PC-9 (cell line): Measurements from ENCODE around the gene ABAT. TPM values are rescaled to one million over a fixed set of nuclear protein-coding genes. Genes with fewer than 3 reads are reported as not detected.

Experiments used
- BruUV-seq: library from RNA; stranded (reverse); fragments of 400-500 nt; replicated peaks from 2 replicates; lab custom pipeline; 2021; lab: Mats Ljungman, UMichigan
- CTCF ChIA-PET: fragments of 300-600 bp; sonication (Branson Sonifier 250); formaldehyde crosslinking; loops from one replicate; lab custom pipeline; 2022; ENCODE audit warnings: antibody characterized with exemption; lab: Charles Lee
- POLR2A ChIA-PET: fragments of 300-600 bp; sonication (Branson Sonifier 250); formaldehyde crosslinking; loops from one replicate; lab custom pipeline; 2022; ENCODE audit warnings: antibody characterized with exemption; ENCODE audit not compliant: unreplicated experiment; lab: Charles Lee
- DNase-seq, 2 experiments: peaks; one replicate each; pipeline versions ENCODE4 v3.0.0 to v3.0.0-alpha.2; 2015 to 2022; ENCODE audit warnings: mixed read lengths in 1 of 2
- H2AFZ ChIP-seq: fragments of 200-600 bp; sonication (generic); 2 replicates; pipeline ENCODE4 v1.8.1; 2017; ENCODE audit warnings: antibody characterized with exemption
- H3F3A ChIP-seq: fragments of 200-600 bp; sonication (generic); 2 replicates; pipeline ENCODE4 v1.8.1; 2017; ENCODE audit warnings: antibody characterized with exemption, mild to moderate bottlenecking, low read depth; ENCODE audit not compliant: insufficient read depth
- H3K27ac ChIP-seq: fragments of 200-600 bp; sonication (generic); 2 replicates; pipeline ENCODE4 v1.6.1; 2016; ENCODE audit warnings: mixed run types
- H3K27me3 ChIP-seq: fragments of 200-600 bp; sonication (generic); 2 replicates; pipeline ENCODE4 v1.6.1; 2016; ENCODE audit warnings: low read depth, mixed run types; ENCODE audit not compliant: insufficient read depth
- H3K36me3 ChIP-seq: fragments of 200-600 bp; sonication (generic); 2 replicates; pipeline ENCODE4 v1.6.1; 2016; ENCODE audit warnings: low read depth, mixed run types
- H3K4me1 ChIP-seq: fragments of 200-600 bp; sonication (generic); replicated peaks from 2 replicates; pipeline ENCODE4 v1.6.1; 2016; ENCODE audit warnings: mixed run types; ENCODE audit not compliant: insufficient read depth
- H3K4me2 ChIP-seq: fragments of 200-600 bp; sonication (generic); 2 replicates; pipeline ENCODE4 v1.6.1; 2017; ENCODE audit warnings: mixed run types
- H3K4me3 ChIP-seq: fragments of 200-600 bp; sonication (generic); 2 replicates; pipeline ENCODE4 v1.6.1; 2016; ENCODE audit warnings: mixed run types
- H3K79me2 ChIP-seq: fragments of 200-600 bp; sonication (generic); 2 replicates; pipeline ENCODE4 v1.6.1; 2017; ENCODE audit warnings: low read depth, mixed run types
- H3K9me2 ChIP-seq: fragments of 200-600 bp; sonication (generic); 2 replicates; pipeline ENCODE4 v1.8.1; 2017; ENCODE audit warnings: mild to moderate bottlenecking; ENCODE audit not compliant: insufficient read depth
- H3K9me3 ChIP-seq: fragments of 200-600 bp; sonication (generic); 2 replicates; pipeline ENCODE4 v1.8.1; 2016; ENCODE audit warnings: low read depth; ENCODE audit not compliant: insufficient read depth
- H4K20me1 ChIP-seq: fragments of 200-600 bp; sonication (generic); 2 replicates; pipeline ENCODE4 v1.8.1; 2017; ENCODE audit not compliant: insufficient read depth
- EZH2 ChIP-seq: fragments of 200-600 bp; sonication (generic); IDR thresholded peaks from 2 replicates; pipeline ENCODE4 v1.8.0; 2017; ENCODE audit warnings: antibody characterized with exemption, low read depth
- intact Hi-C: fragments of 100-400 bp; cut with micrococcal nuclease; formaldehyde crosslinking; loops from one replicate; pipeline ENCODE4 v1.10.0; 2022; ENCODE audit not compliant: unreplicated experiment
- total RNA-seq: library from RNA; stranded (reverse); gene quantifications from 2 replicates; pipeline ENCODE4 v1.2.3, GENCODE V29; 2021
- TF ChIP-seq, protein P1 (sequence below): fragments of 200-600 bp; sonication (generic); conservative IDR thresholded peaks from 2 replicates; pipeline ENCODE4 v1.6.1; 2017; ENCODE audit warnings: mixed run types, antibody characterized with exemption, mild to moderate bottlenecking, moderate library complexity

ABAT gene
- total RNA-seq, 1 experiment from 2014 or later, result 12.9 TPM

DNA sequence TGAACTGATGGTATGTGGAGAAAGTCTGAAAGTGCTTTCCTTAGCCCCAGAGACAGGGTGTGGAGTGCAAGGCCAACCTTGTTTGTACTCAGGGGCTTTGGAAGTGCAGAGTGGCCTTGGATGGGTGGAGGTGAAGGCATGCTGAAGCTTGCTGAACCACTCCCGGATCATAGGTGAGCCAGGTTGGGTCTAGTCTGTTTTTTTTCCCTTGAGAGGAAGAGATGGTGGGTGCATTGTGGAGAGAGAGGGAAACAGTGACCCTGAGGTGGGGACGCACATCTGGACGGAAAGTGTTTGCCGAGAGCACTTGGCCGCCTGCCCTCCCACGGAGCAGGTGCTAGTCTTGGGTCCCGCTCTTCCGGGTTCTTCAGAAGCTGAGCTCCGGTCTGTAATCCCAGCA, 12.5 kb downstream of the ABAT start:
- Histone ChIP-seq H3F3A (0 out of 2 replicates have a peak, but pooled peaks cover 3% of the 10 kb centered on the region), H3K4me1 (0 out of 2 replicates have a peak, but pooled peaks cover 3% of the 10 kb centered on the region), H3K27me3 (no peaks in the 10 kb centered on the region), H3K36me3 (no peaks in the 10 kb centered on the region), H3K27ac (no peak overlapping the region), H3K79me2 (no peaks in the 10 kb centered on the region), H3K4me3 (no peak overlapping the region), H3K9me2 (no peaks in the 10 kb centered on the region), H3K9me3 (0 out of 2 replicates have a peak, but pooled peaks cover 11% of the 10 kb centered on the region), H3K4me2 (no peak overlapping the region), H2AFZ (no peak overlapping the region), H4K20me1 (no peaks in the 10 kb centered on the region)
- BruUV-seq, result no TSS peak
- ChIA-PET POLR2A (no interaction called here), CTCF (no interaction called here)
- TF ChIP-seq, protein P1, sequence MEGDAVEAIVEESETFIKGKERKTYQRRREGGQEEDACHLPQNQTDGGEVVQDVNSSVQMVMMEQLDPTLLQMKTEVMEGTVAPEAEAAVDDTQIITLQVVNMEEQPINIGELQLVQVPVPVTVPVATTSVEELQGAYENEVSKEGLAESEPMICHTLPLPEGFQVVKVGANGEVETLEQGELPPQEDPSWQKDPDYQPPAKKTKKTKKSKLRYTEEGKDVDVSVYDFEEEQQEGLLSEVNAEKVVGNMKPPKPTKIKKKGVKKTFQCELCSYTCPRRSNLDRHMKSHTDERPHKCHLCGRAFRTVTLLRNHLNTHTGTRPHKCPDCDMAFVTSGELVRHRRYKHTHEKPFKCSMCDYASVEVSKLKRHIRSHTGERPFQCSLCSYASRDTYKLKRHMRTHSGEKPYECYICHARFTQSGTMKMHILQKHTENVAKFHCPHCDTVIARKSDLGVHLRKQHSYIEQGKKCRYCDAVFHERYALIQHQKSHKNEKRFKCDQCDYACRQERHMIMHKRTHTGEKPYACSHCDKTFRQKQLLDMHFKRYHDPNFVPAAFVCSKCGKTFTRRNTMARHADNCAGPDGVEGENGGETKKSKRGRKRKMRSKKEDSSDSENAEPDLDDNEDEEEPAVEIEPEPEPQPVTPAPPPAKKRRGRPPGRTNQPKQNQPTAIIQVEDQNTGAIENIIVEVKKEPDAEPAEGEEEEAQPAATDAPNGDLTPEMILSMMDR, result no peak
- TF ChIP-seq EZH2, result no peak
- intact Hi-C loops, result loop anchor here (2.0 kb wide), 1 partner anchor 36 kb away; no protein-coding TSS in a partner anchor
- no peak for DNase-seq

- 0 out of 2 replicates have a peak, but pooled peaks cover 3% of the 10 kb centered on the region for H3F3A ChIP-seq
- POLR2A ChIA-PET, result no interaction called here
- H3K36me3 ChIP-seq, result no peaks in the 10 kb centered on the region
- TF ChIP-seq EZH2, result no peak
- TF ChIP-seq, protein P1, result no peak
- CTCF ChIA-PET, result no interaction called here
- no peaks in the 10 kb centered on the region for H3K79me2 ChIP-seq
- intact Hi-C loops, result no loop called here
- H4K20me1 ChIP-seq, result no peaks in the 10 kb centered on the region
- 0 out of 2 replicates have a peak, but pooled peaks cover 11% of the 10 kb centered on the region for H3K9me3 ChIP-seq
- no TSS peak for BruUV-seq
- no peak for DNase-seq
- no peaks in the 10 kb centered on the region for H3K9me2 ChIP-seq
- H3K4me3 ChIP-seq, result no peak overlapping the region
- H2AFZ ChIP-seq, result no peak overlapping the region
- 0 out of 2 replicates have a peak, but pooled peaks cover 3% of the 10 kb centered on the region for H3K4me1 ChIP-seq
- no peaks in the 10 kb centered on the region for H3K27me3 ChIP-seq
- H3K4me2 ChIP-seq, result no peak overlapping the region
- H3K27ac ChIP-seq, result no peak overlapping the region
Observed at GRCh38 chr16:8689686-8690085, 15.3 kb downstream of the ABAT start.

- H3K9me3 ChIP-seq, result 0 out of 2 replicates have a peak, but pooled peaks cover 11% of the 10 kb centered on the region
- H2AFZ ChIP-seq, result no peak overlapping the region
- H3K36me3 ChIP-seq, result no peaks in the 10 kb centered on the region
- no peaks in the 10 kb centered on the region for H3F3A ChIP-seq
- no peak overlapping the region for H3K4me2 ChIP-seq
- no peaks in the 10 kb centered on the region for H3K4me1 ChIP-seq
- no peak for TF ChIP-seq EZH2
- TF ChIP-seq, protein P1, result no peak
- DNase-seq, result no peak
- ChIA-PET CTCF (no interaction called here), POLR2A (no interaction called here)
- no peaks in the 10 kb centered on the region for H3K27me3 ChIP-seq
- no peak overlapping the region for H3K27ac ChIP-seq
- intact Hi-C loops, result no loop called here
- BruUV-seq, result no TSS peak
- no peaks in the 10 kb centered on the region for H3K79me2 ChIP-seq
- no peaks in the 10 kb centered on the region for H4K20me1 ChIP-seq
- no peaks in the 10 kb centered on the region for H3K9me2 ChIP-seq
- H3K4me3 ChIP-seq, result no peak overlapping the region
Observed at GRCh38 chr16:8691728-8692127, 17.3 kb downstream of the ABAT start.
